Loucy (cell line): ENCODE data around the gene PDXP.

Experiments used
- EZH2phosphoT487 ChIP-seq: fragments of 200-600 bp; IDR thresholded peaks from 2 replicates; pipeline ENCODE4 v1.6.1; 2018; ENCODE audit warnings: antibody characterized with exemption, mild to moderate bottlenecking, moderate library complexity, borderline replicate concordance
- TF ChIP-seq, protein P1 (sequence below): fragments of 200-600 bp; sonication (generic); conservative IDR thresholded peaks from 2 replicates; pipeline ENCODE4 v1.5.1; 2014; ENCODE audit warnings: mild to moderate bottlenecking, antibody characterized with exemption, low read length

DNA sequence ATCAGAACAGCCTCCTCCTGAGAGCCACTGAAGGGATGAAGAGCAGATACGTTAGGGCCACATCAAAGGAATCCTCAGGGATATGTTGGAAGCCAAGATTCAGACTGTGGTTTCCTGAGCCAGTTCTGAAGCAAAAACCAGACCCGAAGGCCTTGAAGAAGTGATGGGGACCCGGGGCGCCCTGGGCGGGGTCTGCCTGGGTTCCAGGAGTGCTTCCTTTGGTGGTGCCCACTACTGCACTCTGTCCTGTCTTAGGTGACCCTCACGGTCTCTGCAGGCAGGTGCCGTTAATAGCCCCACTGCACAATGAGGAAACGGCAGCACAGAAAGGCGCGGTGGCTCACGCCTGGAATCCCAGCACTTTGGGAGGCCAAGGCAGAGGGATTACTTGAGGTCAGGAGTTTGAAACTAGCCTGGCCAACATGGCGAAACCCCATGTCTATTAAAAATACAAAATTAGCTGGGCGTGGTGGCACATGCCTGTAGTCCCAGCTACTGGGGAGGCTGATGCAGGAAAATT, 31.9 kb upstream of the PDXP start:
- TF ChIP-seq EZH2phosphoT487, result no peak
- TF ChIP-seq, protein P1, sequence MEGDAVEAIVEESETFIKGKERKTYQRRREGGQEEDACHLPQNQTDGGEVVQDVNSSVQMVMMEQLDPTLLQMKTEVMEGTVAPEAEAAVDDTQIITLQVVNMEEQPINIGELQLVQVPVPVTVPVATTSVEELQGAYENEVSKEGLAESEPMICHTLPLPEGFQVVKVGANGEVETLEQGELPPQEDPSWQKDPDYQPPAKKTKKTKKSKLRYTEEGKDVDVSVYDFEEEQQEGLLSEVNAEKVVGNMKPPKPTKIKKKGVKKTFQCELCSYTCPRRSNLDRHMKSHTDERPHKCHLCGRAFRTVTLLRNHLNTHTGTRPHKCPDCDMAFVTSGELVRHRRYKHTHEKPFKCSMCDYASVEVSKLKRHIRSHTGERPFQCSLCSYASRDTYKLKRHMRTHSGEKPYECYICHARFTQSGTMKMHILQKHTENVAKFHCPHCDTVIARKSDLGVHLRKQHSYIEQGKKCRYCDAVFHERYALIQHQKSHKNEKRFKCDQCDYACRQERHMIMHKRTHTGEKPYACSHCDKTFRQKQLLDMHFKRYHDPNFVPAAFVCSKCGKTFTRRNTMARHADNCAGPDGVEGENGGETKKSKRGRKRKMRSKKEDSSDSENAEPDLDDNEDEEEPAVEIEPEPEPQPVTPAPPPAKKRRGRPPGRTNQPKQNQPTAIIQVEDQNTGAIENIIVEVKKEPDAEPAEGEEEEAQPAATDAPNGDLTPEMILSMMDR, result no peak
